ENCODE data around the gene CASP3. TPM values are rescaled to one million over a fixed set of nuclear protein-coding genes. Genes with fewer than 3 reads are reported as not detected.
"Not testable (repeated sequence)": the region's sequence is repeated elsewhere in the genome, so short reads cannot be mapped to it uniquely, and the experiment has no call there.

The CASP3 gene
- total RNA-seq, 1 donor from 2014 or later = 40.8 TPM

- no peaks in the 10 kb centered on the region for H3K27me3 Mint-ChIP-seq
These were observed 55.8 kb downstream of the CASP3 start for GRCh38 chr4:184593461-184593860.

GRCh38 chr4:184591747-184592270 lies 57.4 kb downstream of the CASP3 start:
- H3K36me3 Mint-ChIP-seq; H3K27ac Mint-ChIP-seq; H3K27me3 Mint-ChIP-seq; H3K9me3 Mint-ChIP-seq; H3K4me1 Mint-ChIP-seq (ENCODE audit: unreplicated experiment); DNase-seq (ENCODE audit: extremely low spot score, unreplicated experiment); H3K4me3 Mint-ChIP-seq: not testable (repeated sequence)

More at GRCh38 chr4:184593461-184593860, 55.8 kb downstream of the CASP3 start:
- H3K9me3 Mint-ChIP-seq = no peaks in the 10 kb centered on the region
- DNase-seq (ENCODE audit: extremely low spot score, unreplicated experiment) = no peak
- no peak overlapping the region for H3K4me3 Mint-ChIP-seq
- no peaks in the 10 kb centered on the region for H3K36me3 Mint-ChIP-seq
- H3K4me1 Mint-ChIP-seq (ENCODE audit: unreplicated experiment) = peaks cover 7% of the 10 kb centered on the region
- no peak overlapping the region for H3K27ac Mint-ChIP-seq
- no peak for TF ChIP-seq CTCF (conservative IDR thresholded peaks at IDR 0.05)

- H3K36me3 Mint-ChIP-seq = no peaks in the 10 kb centered on the region
- no peak overlapping the region for H3K27ac Mint-ChIP-seq
- no peaks in the 10 kb centered on the region for H3K9me3 Mint-ChIP-seq
- TF ChIP-seq CTCF (conservative IDR thresholded peaks at IDR 0.05) = no peak
- no peak overlapping the region for H3K4me3 Mint-ChIP-seq
- no peak for DNase-seq (ENCODE audit: extremely low spot score, unreplicated experiment)
- peaks cover 2% of the 10 kb centered on the region for H3K4me1 Mint-ChIP-seq (ENCODE audit: unreplicated experiment)
- no peaks in the 10 kb centered on the region for H3K27me3 Mint-ChIP-seq
These were observed 58.1 kb downstream of the CASP3 start for GRCh38 chr4:184591070-184591677.

- H3K4me3 Mint-ChIP-seq = no peak overlapping the region
- no peaks in the 10 kb centered on the region for H3K36me3 Mint-ChIP-seq
- DNase-seq (ENCODE audit: extremely low spot score, unreplicated experiment) = no peak
- no peaks in the 10 kb centered on the region for H3K4me1 Mint-ChIP-seq (ENCODE audit: unreplicated experiment)
- no peak overlapping the region for H3K27ac Mint-ChIP-seq
- no peaks in the 10 kb centered on the region for H3K27me3 Mint-ChIP-seq
- no peak for TF ChIP-seq CTCF (conservative IDR thresholded peaks at IDR 0.05)
- H3K9me3 Mint-ChIP-seq = no peaks in the 10 kb centered on the region
These were observed 59.1 kb downstream of the CASP3 start for GRCh38 chr4:184590196-184590595.

GRCh38 chr4:184588893-184589292 lies 60.4 kb downstream of the CASP3 start:
- H3K4me1 Mint-ChIP-seq (ENCODE audit: unreplicated experiment) = no peaks in the 10 kb centered on the region
- no peaks in the 10 kb centered on the region for H3K27me3 Mint-ChIP-seq
- no peaks in the 10 kb centered on the region for H3K36me3 Mint-ChIP-seq
- no peaks in the 10 kb centered on the region for H3K9me3 Mint-ChIP-seq
- no peak overlapping the region for H3K27ac Mint-ChIP-seq
- no peak for DNase-seq (ENCODE audit: extremely low spot score, unreplicated experiment)
- H3K4me3 Mint-ChIP-seq = no peak overlapping the region
- no peak for TF ChIP-seq CTCF (conservative IDR thresholded peaks at IDR 0.05)

- H3K36me3 Mint-ChIP-seq = no peaks in the 10 kb centered on the region
- no peaks in the 10 kb centered on the region for H3K27me3 Mint-ChIP-seq
- DNase-seq (ENCODE audit: extremely low spot score, unreplicated experiment) = no peak
- no peak overlapping the region for H3K27ac Mint-ChIP-seq
- TF ChIP-seq CTCF (conservative IDR thresholded peaks at IDR 0.05) = no peak
- H3K9me3 Mint-ChIP-seq = no peaks in the 10 kb centered on the region
- no peaks in the 10 kb centered on the region for H3K4me1 Mint-ChIP-seq (ENCODE audit: unreplicated experiment)
- H3K4me3 Mint-ChIP-seq = no peak overlapping the region
These were observed 61.5 kb downstream of the CASP3 start for GRCh38 chr4:184587701-184588100.

Measured in type B pancreatic cell (in vitro differentiated cells).